A549 treated with RU486 at 1 μM for 4 hours (cell line): ENCODE measurements around the gene CCL20. TPM values are rescaled to one million over a fixed set of nuclear protein-coding genes. Genes with fewer than 3 reads are reported as not detected.

Source experiments
- total RNA-seq: library from RNA; stranded (reverse); fragments of 200-300 nt; extraction: Qiagen RNA extraction; gene quantifications from 5 replicates; pipeline ENCODE4 v1.2.3, GENCODE V29; 2022; ENCODE audit warnings: low read depth

CCL20 gene, protein sequence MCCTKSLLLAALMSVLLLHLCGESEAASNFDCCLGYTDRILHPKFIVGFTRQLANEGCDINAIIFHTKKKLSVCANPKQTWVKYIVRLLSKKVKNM
- 3.0 to 5.8 TPM (median 4.3 TPM) in 5 replicates for total RNA-seq

DNA sequence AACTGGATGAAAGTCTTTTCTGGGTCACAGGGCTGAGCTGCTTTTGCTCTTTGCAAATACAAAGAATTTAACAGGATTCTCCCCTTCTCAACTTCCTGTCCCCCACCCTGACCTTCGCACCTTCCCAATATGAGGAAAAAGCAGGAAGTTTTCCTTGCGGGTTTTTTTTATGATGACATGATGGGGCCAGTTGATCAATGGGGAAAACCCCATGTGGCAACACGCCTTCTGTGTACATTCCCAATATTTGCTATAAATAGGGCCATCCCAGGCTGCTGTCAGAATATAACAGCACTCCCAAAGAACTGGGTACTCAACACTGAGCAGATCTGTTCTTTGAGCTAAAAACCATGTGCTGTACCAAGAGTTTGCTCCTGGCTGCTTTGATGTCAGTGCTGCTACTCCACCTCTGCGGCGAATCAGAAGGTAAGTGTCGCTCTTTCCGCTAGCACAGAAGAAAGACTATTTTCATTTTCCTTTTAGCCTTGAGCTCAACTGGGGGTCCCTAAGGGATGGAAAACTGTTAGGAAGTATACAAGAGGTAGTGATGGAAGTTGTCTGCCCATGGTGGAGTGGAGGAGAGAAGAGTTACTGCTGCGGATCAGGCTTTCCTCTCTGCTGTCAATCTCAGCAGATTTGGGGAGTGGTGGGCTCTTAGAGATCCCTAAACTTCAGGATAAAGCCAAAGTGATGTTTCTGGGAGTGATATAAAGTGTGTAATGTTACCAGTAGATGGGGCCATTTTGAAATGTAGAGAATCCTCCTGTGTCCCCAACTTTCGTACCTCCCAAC lies at the start of gene CCL20:
TSS of gene CCL20 (plus strand) at position 281 of the 792 bp plus-strand sequence. CDS start at position 351, 70 bp downstream.

Other genes starting within 250 kb of the CCL20 start
- not detected in 5 replicates for gene SCYGR2, start 214.9 kb upstream of the CCL20 start, total RNA-seq
- not detected in 5 replicates for gene SCYGR3, start 199.0 kb upstream of the CCL20 start, total RNA-seq
- not detected in 5 replicates for gene SCYGR4, start 196.3 kb upstream of the CCL20 start, total RNA-seq
- gene SCYGR5, start 147.0 kb upstream of the CCL20 start, total RNA-seq = not detected in 5 replicates
- 2.3 to 3.2 TPM (median 3.1 TPM) in 5 replicates for gene SLC19A3, start 95.8 kb upstream of the CCL20 start, total RNA-seq
- not detected in 5 replicates for gene SCYGR6, start 89.1 kb upstream of the CCL20 start, total RNA-seq
- not detected in 5 replicates for gene SCYGR7, start 85.5 kb upstream of the CCL20 start, total RNA-seq
- not detected in 5 replicates for gene SCYGR8, start 67.9 kb upstream of the CCL20 start, total RNA-seq
- gene DAW1, start 57.8 kb downstream of the CCL20 start, total RNA-seq = 2.0 to 2.9 TPM (median 2.3 TPM) in 5 replicates